RWPE2 (cell line): ENCODE measurements around the gene KIAA1958.

Source experiments
- ATAC-seq: fragments of 200-7000 bp; cut with Tn5 transposase; 3 replicates; pipeline ENCODE4 v1.9.1; 2021; ENCODE audit warnings: low read depth
- DNase-seq: peaks from one replicate; pipeline ENCODE4 v3.0.0-alpha.2; 2020; ENCODE audit warnings: low spot score
- H3K27ac ChIP-seq: fragments of 450-650 bp; 2 replicates; pipeline ENCODE4 v1.5.1; 2017; ENCODE audit warnings: mild to moderate bottlenecking; ENCODE audit not compliant: poor library complexity, severe bottlenecking
- H3K27me3 ChIP-seq: fragments of 250-450 bp; sonication (Bioruptor Pico); 2 replicates; pipeline ENCODE4 v1.5.1; 2021; ENCODE audit warnings: mild to moderate bottlenecking, moderate library complexity; ENCODE audit not compliant: insufficient read depth, poor library complexity, severe bottlenecking
- H3K36me3 ChIP-seq: fragments of 250-450 bp; sonication (Bioruptor Pico); 2 replicates; pipeline ENCODE4 v1.5.1; 2020; ENCODE audit warnings: low read depth, mild to moderate bottlenecking, moderate library complexity
- H3K4me1 ChIP-seq: fragments of 250-450 bp; sonication (Bioruptor Pico); 2 replicates; pipeline ENCODE4 v1.5.1; 2021; ENCODE audit warnings: mild to moderate bottlenecking, moderate library complexity; ENCODE audit not compliant: insufficient read depth, poor library complexity, severe bottlenecking
- H3K4me3 ChIP-seq: fragments of 250-450 bp; sonication (Bioruptor Pico); 2 replicates; pipeline ENCODE4 v1.5.1; 2021; ENCODE audit warnings: mild to moderate bottlenecking, moderate library complexity; ENCODE audit not compliant: severe bottlenecking
- H3K9me3 ChIP-seq: fragments of 250-450 bp; sonication (Bioruptor Pico); 2 replicates; pipeline ENCODE4 v1.5.1; 2021; ENCODE audit warnings: mild to moderate bottlenecking, moderate library complexity; ENCODE audit not compliant: severe bottlenecking
- CTCF ChIP-seq: fragments of 450-650 bp; IDR thresholded peaks from one replicate; pipeline ENCODE4 v1.5.1; 2017; ENCODE audit warnings: mild to moderate bottlenecking, moderate library complexity; ENCODE audit not compliant: poor library complexity, severe bottlenecking

KIAA1958 gene

GRCh38 chr9:112516769-112517168 is 30.1 kb downstream of the KIAA1958 start:
- H3K4me1 ChIP-seq: no peaks in the 10 kb centered on the region
- no peaks in the 10 kb centered on the region for H3K36me3 ChIP-seq
- no peaks in the 10 kb centered on the region for H3K9me3 ChIP-seq
- DNase-seq (no peak), ATAC-seq (no peak)
- H3K27me3 ChIP-seq: no peaks in the 10 kb centered on the region
- H3K4me3 ChIP-seq: no peak overlapping the region
- H3K27ac ChIP-seq: no peak overlapping the region
- no peak for TF ChIP-seq CTCF

GRCh38 chr9:112520069-112520468 is 33.4 kb downstream of the KIAA1958 start:
- Histone ChIP-seq H3K9me3 (no peaks in the 10 kb centered on the region), H3K27ac (no peak overlapping the region), H3K27me3 (no peaks in the 10 kb centered on the region), H3K4me3 (no peak overlapping the region), H3K36me3 (no peaks in the 10 kb centered on the region), H3K4me1 (no peaks in the 10 kb centered on the region)
- no peak for DNase-seq
- TF ChIP-seq CTCF: no peak
- no peak for ATAC-seq

- TF ChIP-seq CTCF: no peak
- Histone ChIP-seq H3K36me3 (no peaks in the 10 kb centered on the region), H3K4me1 (no peaks in the 10 kb centered on the region), H3K4me3 (no peak overlapping the region), H3K9me3 (no peaks in the 10 kb centered on the region), H3K27ac (no peak overlapping the region), H3K27me3 (no peaks in the 10 kb centered on the region)
- ATAC-seq (no peak), DNase-seq (no peak)
Observed at GRCh38 chr9:112520656-112521055, 34.0 kb downstream of the KIAA1958 start.

GRCh38 chr9:112526973-112527372 is 40.3 kb downstream of the KIAA1958 start:
- no peak overlapping the region for H3K4me3 ChIP-seq
- DNase-seq (no peak), ATAC-seq (no peak)
- H3K27ac ChIP-seq: no peak overlapping the region
- no peaks in the 10 kb centered on the region for H3K36me3 ChIP-seq
- H3K27me3 ChIP-seq: no peaks in the 10 kb centered on the region
- no peak for TF ChIP-seq CTCF
- no peaks in the 10 kb centered on the region for H3K4me1 ChIP-seq
- no peaks in the 10 kb centered on the region for H3K9me3 ChIP-seq

GRCh38 chr9:112527959-112528358 is 41.3 kb downstream of the KIAA1958 start:
- Histone ChIP-seq H3K4me1 (no peaks in the 10 kb centered on the region), H3K27ac (no peak overlapping the region), H3K4me3 (no peak overlapping the region), H3K36me3 (no peaks in the 10 kb centered on the region), H3K9me3 (no peaks in the 10 kb centered on the region), H3K27me3 (no peaks in the 10 kb centered on the region)
- ATAC-seq (no peak), DNase-seq (no peak)
- no peak for TF ChIP-seq CTCF
